SIG-M5 treated with dmso at 0.1 percent for 504 hours (cell line): ENCODE measurements around the gene ZNF730.
"Not testable (repeated sequence)": the region's sequence is repeated elsewhere in the genome, so short reads cannot be mapped to it uniquely, and the experiment has no call there.

ENCODE experiments used
- DNase-seq: peaks from one replicate; lab custom pipeline; 2025; ENCODE audit not compliant: unreplicated experiment; lab: John Stamatoyannopoulos, UW

Gene ZNF730

DNA sequence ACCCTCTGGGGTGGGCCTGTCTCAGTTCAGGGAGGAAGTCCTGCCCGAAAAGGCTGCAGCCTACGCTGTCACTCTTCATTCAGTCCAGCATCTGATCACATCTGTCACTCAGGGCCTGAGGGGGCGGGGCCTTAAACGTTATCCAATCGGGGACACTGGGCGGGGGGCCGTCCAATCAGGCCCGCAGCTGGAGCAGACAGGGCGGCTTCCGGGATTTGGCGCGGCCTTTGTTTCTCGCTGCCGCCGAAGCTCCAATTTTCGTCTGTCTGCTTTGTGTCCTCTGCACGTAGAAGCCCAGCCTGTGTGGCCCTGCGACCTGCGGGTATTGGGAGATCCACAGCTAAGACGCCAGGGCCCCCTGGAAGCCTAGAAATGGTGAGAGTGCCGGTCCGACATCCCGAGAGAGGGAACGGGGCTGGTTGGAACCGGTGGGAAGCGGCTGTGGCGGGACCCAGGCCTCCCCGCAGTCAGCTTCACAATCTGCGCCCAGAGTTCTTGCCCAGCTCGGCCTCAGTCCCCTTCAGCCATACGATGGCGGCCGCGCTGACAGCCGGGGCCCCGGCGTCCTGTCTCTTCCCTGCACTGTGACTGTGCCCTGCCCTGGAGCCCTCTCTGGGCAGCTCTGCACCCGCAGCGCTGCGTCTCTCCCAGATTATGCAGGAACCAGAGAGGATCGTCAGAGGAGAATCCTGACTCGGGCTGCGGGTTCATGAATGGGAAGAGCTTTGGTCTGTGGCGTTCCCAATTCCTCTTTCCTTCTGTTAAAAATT, at the start of gene ZNF730:
TSS of gene ZNF730 (plus strand) at position 224 of the 770 bp plus-strand sequence. CDS start at position 373, 149 bp downstream.
- no peak for DNase-seq

DNA sequence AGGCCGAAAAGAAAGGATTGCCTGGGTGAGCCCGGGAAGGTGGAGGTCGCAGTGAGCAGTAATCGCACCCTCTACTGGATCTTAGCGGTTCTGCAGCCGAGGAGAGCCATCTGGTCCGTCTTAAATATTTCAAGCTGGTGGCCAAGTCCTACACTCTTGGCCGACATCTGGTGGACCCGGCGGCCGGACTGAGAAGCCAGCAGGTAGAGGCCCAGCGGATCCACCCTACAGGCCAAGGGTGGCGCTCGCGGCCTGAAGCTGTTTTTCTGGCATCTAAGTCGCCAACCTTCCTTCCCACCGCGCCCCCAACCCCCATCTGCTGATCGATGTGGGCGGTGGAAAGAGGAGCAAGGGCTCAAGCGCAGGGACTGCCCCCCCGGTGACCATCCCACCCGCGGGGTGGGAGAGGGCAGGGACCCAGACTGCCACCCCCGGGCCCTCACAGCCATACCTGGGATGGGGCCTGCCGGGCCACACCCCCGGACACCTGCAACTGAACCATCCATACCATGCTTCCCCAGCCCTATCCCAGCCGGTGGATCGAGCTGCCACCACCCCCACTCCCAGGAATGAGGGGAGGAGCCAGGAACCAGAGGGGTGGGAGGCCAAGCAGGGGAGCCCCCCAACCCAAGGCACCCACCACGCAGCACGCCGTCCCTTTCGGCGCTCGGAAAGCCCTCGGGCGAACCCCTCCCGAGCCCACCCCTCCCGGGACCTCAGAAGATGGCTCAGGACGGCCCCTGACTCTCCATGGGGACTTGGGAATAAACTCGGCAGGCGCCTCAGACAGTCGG, 46.3 kb upstream of the ZNF730 start:
- no peak for DNase-seq

DNA sequence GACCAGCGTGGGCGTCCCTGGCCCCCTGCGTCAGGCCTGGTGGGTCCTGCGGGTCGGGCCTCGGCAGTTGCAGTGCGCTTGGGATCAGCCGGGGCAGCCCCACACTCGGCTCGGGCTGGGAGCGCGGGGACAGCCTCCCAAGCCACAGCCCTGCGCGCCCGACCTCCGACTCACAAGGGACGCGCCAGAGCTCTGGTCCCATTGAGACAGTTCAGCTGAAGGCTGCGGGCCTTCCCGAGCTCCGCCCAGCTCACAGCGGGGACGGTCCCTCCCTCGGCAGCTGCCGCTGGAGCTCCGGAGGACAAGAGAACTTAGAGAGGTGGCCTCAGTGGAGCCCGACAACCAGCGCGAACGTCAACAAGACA, 45.7 kb upstream of the ZNF730 start:
- no peak for DNase-seq

DNA sequence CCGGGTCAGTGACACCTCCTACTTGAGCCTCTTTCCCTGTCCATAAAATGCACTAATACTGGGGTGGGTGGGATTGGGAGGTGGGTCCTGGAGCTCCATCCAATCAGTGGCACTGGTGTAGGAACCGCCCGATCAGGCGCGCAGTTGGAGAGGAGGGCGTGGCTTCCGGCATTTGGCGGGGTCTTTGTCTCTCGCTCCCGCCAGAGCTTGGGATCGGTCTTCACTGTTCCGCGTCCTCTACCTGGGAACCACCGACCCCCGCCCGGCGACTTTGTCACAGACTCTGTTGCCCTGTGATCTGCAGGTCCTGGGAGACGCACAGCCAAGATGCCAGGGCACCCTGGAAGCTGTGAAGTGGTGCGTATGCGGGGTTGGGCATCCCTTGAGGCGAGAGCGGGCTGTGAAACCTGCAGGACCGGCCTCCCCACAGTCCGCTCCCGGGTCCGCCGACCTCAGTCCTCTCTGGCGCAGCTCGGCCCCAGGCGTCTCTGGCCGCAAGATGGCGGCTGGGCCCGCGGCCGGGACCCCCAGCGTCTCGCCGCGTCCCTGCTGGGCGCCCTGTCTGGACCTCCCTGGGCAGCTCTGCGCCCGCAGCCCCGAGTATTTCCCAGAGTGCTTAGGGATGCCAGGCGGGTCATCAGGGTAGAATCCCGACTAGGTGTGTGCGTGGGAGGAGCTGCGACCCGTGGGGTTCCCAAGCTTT, 41.6 kb upstream of the ZNF730 start:
- DNase-seq, result no peak

DNA sequence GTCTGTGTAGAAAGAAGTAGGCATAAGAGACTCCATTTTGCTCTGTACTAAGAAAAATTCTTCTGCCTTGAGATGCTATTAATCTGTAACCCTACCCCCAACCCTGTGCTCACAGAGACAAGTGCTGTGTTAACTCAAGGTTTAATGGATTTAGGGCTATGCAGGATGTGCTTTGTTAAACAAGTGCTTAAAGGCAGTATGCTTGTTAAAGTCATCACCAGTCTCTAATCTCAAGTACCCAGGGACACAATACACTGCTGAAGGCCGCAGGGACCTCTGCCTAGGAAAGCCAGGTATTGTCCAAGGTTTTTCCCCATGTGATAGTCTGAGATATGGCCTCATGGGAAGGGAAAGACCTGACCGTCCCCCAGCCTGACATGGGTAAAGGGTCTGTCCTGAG, 39.0 kb upstream of the ZNF730 start:
- DNase-seq, result not testable (repeated sequence)

DNA sequence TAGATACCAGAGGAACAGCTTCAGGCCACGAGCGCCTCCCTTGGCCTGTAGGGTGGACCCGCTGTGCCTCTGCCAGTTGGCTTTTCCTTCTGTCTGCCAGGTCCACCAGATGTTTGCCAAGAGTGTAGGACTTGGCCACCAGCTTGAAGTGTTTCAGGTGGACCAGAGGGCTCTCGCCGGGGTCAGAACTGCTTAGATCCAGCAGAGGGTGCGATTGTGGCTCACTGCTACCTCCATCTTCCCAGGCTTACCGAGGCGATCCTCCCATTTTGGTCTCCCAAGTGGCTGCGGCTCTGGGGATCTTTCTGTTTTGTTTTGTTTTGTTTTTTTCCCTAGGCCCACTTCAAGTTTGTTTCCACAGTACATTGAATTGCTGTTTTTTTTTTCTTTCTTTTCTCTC, 23.0 kb upstream of the ZNF730 start:
- no peak for DNase-seq

DNA sequence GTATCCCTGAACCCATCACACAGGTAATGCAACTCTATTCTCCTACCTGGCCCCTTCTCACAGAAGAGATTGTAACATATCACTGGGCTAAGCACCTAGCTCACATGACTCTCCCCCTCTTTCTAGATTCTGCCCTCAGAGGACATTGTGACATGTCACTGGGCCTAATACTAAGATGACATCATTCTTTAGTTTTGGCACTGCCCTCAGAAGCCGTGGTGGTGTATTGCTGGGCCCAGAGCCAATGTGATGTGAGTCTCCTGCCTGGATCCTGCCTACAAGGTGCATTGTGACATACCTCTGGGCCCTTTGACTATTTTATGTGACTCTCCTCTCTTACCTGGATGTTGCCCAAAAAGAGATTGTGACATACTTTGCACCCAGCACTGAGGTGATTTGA, 21.4 kb upstream of the ZNF730 start:
- DNase-seq, result no peak

DNA sequence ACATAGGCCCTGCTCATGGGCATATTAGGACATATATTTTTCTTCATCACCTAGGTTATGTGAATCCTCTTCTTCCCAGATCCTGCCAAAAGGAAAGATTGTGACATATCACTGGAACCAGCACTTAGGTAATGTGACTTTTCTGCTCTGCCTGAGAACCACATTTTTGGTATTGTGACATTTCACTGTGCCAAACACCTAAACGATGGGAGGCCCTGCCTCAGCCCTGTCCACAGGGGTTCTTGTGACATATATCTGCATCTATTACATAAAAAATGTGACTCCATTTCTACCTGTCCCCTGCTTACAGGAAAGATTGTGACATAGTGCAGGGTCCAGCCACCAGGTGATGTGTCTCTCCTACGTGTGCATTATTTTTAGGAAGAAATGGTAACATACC, 18.5 kb upstream of the ZNF730 start:
- no peak for DNase-seq

DNA sequence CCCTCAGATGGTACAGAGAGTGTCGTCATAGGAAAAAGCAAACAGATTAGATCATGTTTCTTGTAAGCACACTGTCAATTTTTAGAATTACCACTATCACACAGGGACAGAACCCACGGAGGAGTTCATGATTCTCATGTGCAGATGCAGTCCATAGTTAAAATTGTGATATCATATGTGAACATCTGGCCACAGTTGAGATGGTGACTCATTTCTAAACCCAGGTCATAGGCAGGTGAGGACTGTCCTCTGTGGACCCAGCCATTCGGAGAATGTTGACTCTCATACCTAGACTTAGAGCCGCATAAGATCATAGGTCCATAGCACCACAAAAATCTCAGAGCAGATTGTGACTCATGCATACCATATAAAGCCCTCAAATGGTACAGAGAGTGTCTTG, 17.8 kb upstream of the ZNF730 start:
- DNase-seq, result no peak

DNA sequence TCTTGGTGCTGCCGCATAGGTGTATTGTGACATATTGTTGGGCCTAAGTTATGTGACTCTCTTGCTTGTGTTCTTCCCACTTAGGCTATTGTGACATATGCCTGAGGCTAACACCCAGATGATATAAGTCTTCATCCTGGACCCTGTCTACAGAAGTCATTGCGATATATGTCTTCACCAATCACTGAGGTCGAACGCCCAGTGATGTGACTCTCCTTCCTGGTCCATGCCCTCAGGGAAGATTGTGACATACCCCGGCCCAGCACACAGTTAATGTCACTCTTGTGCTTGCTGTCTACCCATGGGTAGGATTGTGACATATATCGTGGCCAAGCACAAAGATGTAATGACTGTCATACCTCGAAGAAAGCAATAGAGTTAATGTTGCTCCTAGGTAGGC, 16.9 kb upstream of the ZNF730 start:
- DNase-seq, result no peak

DNA sequence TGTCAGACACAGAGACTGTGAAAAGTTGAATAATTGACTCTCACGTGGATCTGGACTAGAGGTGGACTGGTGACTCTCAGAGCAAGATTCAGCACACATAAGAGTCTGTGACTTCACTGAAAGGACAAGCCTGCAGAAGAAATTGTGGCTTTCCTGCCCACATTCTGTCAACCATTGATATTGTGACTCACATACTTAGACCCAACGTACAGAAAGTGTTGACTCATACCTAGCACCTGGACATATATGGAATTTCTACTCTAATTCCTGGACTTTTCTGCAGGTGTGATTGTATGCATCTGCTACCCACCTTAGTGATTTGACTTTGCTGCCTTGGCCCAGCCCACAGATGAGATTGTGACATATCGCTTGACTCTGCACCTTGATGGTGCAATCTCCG, 15.6 kb upstream of the ZNF730 start:
- no peak for DNase-seq

DNA sequence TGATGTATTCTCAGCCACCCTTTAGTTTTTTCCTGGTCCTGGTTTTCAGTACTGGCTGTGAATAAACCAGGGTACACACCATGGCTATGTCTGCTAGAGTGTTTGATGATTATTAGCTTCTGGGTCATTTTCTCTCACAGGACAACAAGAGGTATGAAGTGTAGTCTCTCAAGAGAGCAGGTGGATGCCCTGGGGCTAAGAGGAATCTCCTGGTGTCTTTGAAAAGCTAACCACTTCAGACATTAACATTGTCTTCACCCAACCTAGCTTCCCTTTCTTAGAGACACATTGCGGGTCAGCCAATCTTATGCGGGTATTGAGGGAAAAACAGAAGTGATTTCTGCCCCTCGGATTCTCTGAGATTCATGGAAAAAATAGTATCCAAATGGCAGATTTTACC, 1.6 kb downstream of the ZNF730 start:
- DNase-seq, result no peak

DNA sequence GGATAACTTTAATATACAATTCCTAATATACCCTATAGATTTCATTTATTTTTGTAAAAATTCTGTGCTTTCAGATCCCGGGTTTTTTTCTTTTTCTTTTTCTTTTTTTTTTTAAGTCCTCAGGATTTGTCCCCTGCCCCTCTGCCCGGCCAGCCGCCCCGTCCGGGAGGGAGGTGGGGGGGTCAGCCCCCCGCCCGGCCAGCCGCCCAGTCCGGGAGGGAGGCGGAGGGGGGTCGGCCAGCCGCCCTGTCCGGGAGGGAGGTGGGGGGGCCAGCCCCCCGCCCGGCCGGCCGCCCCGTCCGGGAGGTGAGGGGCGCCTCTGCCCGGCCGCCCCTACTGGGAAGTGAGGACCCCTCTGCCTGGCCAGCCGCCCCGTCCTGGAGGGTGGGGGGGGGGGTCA, 17.4 kb downstream of the ZNF730 start:
- DNase-seq, result not testable (repeated sequence)

DNA sequence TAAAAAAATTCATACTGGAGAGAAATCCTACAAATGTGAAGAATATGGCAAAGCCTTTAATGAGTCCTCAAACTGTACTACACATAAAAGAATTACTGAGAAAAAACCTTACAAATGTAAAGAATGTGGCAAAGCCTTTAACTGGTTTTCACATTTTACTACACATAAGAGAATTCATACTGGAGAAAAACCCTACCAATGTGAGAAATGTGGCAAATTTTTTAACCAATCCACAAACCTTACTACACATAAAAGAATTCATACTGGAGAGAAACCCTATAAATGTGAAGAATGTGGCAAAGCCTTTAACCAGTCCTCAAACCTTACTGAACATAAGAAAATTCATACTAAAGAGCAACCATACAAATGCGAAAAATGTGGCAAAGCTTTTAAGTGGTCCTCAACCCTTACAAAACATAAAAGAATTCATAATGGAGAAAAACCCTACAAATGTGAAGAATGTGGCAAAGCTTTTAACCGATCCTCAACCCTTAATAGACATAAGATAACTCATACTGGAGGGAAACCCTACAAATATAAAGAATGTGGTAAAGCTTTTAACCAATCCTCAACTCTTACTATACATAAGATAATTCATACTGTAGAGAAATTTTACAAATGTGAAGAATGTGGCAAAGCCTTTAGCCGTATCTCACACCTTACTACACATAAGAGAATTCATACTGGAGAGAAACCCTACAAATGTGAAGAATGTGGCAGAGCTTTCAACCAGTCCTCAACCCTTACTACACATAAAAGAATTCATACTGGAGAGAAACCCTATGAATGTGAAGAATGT, 29.0 kb downstream of the ZNF730 start:
- DNase-seq, result no peak

DNA sequence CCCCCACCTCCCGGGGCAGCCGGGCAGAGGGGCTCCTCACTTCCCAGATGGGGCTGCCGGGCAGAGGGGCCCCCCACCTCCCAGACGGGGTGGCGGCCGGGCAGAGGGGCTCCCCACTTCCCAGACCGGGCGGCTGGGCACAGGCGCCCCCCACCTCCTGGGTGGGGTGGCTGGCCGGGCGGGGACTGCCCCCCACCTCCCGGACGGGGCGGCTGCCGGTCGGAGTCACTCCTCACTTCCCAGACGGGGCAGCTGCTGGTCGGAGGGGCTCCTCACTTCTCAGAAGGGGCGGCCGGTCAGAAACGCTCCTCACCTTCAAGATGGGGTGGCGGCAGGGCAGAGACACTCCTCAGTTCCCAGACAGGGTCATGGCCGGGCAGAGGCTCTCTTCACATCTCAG, 43.9 kb downstream of the ZNF730 start:
- DNase-seq, result no peak

DNA sequence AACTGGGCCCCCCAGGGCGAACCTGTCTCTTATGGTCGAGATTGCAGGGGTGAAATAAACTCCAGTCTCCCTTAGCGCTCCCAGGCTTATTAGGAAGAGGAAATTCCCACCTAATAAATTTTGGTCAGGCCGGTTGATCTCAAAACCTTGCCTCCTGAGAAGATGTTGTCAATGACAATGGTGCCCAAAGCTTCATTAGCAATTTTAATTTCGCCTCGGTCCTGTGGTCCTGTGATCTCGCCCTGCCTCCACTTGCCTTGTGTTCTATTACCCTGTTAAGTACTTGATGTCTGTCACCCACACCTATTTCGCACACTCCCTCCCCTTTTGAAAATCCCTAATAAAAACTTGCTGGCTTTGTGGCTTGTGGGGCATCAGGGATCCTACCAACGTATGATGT, 51.5 kb downstream of the ZNF730 start:
- DNase-seq, result not testable (repeated sequence)

DNA sequence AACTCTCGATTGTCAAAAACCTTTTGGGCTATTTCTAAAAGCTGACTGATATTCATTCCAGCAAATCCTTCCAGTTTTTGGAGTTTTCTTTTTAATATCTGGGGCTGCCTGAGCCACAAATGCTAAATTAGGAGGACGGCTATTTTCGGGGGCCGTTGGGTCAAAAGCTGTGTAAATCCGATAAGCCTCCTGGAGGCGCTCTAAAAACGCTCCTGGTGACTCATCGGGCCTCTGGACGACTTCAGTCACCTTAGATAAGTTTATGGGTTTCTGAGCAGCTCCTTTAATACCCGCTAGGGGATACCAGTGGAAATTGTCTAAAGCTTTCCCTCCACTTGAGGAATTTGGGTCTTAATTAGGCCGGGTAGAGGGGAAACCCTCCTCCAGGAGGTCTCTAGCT, 66.4 kb downstream of the ZNF730 start:
- DNase-seq, result no peak

DNA sequence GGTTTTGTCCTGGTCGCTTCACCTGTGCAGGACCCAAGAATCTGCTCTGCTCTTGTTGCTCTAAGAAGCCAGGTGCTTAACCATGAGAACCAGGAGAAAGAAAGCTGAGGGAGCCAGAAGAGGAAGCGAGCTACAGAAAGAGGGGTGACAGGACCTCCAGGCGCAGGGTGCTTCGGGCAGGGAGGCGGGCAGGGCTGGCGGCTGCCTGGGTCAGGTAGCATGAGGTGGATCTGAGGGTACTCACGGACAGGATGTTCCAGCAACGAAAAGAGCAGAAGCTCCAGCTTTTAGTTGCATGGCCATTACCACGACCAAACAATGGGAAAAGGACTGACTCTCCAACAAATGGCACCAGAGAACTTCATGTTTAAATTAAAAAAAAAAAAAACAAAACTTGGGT, 73.5 kb downstream of the ZNF730 start:
- no peak for DNase-seq
